ENCODE measurements around the gene ARHGAP31. TPM values are rescaled to one million over a fixed set of nuclear protein-coding genes. Genes with fewer than 3 reads are reported as not detected.

ARHGAP31 gene
- total RNA-seq, 1 donor from 2014 or later: 41.7 TPM

- no peak for ATAC-seq
- intact Hi-C loops (cut with micrococcal nuclease): no loop called here
Measured at GRCh38 chr3:119408243-119408950, 114.2 kb downstream of the ARHGAP31 start.

GRCh38 chr3:119409844-119410243, 115.7 kb downstream of the ARHGAP31 start:
- no peak for DNase-seq
- intact Hi-C loops (cut with micrococcal nuclease): no loop called here
- ATAC-seq: no peak

More at GRCh38 chr3:119408243-119408950, 114.2 kb downstream of the ARHGAP31 start:
- no peak for DNase-seq

GRCh38 chr3:119413603-119414280, 119.6 kb downstream of the ARHGAP31 start:
- ATAC-seq: no peak
- intact Hi-C loops (cut with micrococcal nuclease): no loop called here
- no peak for DNase-seq

- ATAC-seq: no peak
- DNase-seq: no peak
- intact Hi-C loops (cut with micrococcal nuclease): no loop called here
Measured at GRCh38 chr3:119416873-119417272, 122.7 kb downstream of the ARHGAP31 start.

- DNase-seq: no peak
- intact Hi-C loops (cut with micrococcal nuclease): no loop called here
- ATAC-seq: peak; percentile 78
Measured at GRCh38 chr3:119417771-119418512, 123.8 kb downstream of the ARHGAP31 start.

- ATAC-seq: peak; percentile 25
Measured at GRCh38 chr3:119418641-119419040, 124.5 kb downstream of the ARHGAP31 start.

GRCh38 chr3:119420196-119420595, 126.0 kb downstream of the ARHGAP31 start:
- DNase-seq: no peak
- intact Hi-C loops (cut with micrococcal nuclease): no loop called here
- ATAC-seq: no peak

More at GRCh38 chr3:119418641-119419040, 124.5 kb downstream of the ARHGAP31 start:
- intact Hi-C loops (cut with micrococcal nuclease): no loop called here
- DNase-seq: no peak

GRCh38 chr3:119427669-119428068, 133.5 kb downstream of the ARHGAP31 start:
- ATAC-seq (no peak), DNase-seq (no peak)
- intact Hi-C loops (cut with micrococcal nuclease): no loop called here

- DNase-seq: no peak
- intact Hi-C loops (cut with micrococcal nuclease): no loop called here
- ATAC-seq: no peak
Measured at GRCh38 chr3:119428538-119428937, 134.4 kb downstream of the ARHGAP31 start.

- ATAC-seq (no peak), DNase-seq (no peak)
- intact Hi-C loops (cut with micrococcal nuclease): no loop called here
Measured at GRCh38 chr3:119433613-119434325, 139.6 kb downstream of the ARHGAP31 start.

- ATAC-seq (no peak), DNase-seq (no peak)
- intact Hi-C loops (cut with micrococcal nuclease): no loop called here
Measured at GRCh38 chr3:119434703-119435102, 140.5 kb downstream of the ARHGAP31 start.

GRCh38 chr3:119436977-119437376, 142.8 kb downstream of the ARHGAP31 start:
- DNase-seq (no peak), ATAC-seq (no peak)
- intact Hi-C loops (cut with micrococcal nuclease): no loop called here

GRCh38 chr3:119437691-119438258, 143.6 kb downstream of the ARHGAP31 start:
- no peak for ATAC-seq
- intact Hi-C loops (cut with micrococcal nuclease): no loop called here
- no peak for DNase-seq

- ATAC-seq (no peak), DNase-seq (no peak)
- intact Hi-C loops (cut with micrococcal nuclease): no loop called here
Measured at GRCh38 chr3:119443179-119443578, 149.0 kb downstream of the ARHGAP31 start.

GRCh38 chr3:119444590-119444989, 150.4 kb downstream of the ARHGAP31 start:
- no peak for DNase-seq
- intact Hi-C loops (cut with micrococcal nuclease): no loop called here
- ATAC-seq: no peak

GRCh38 chr3:119453822-119454221, 159.6 kb downstream of the ARHGAP31 start:
- intact Hi-C loops (cut with micrococcal nuclease): no loop called here
- DNase-seq (no peak), ATAC-seq (no peak)

GRCh38 chr3:119456469-119456868, 162.3 kb downstream of the ARHGAP31 start:
- DNase-seq: no peak
- intact Hi-C loops (cut with micrococcal nuclease): no loop called here
- no peak for ATAC-seq

- DNase-seq: no peak
- intact Hi-C loops (cut with micrococcal nuclease): no loop called here
- ATAC-seq: peak; percentile 74
Measured at GRCh38 chr3:119457246-119457645, 163.1 kb downstream of the ARHGAP31 start.
